Vagina (tissue), 2 donors: Measurements from ENCODE around the gene HDGF.

ENCODE experiments used
- CTCF ChIP-seq, 3 experiments: fragments of 450-650 bp in 2 of 3; fragments of 200-600 bp in 1 of 3; sonication (generic) in 1 of 3; IDR thresholded peaks; one replicate each; pipeline ENCODE4 v1.5.1; 2017 to 2019; ENCODE audit warnings: antibody characterized with exemption in 3 of 3, mild to moderate bottlenecking in 2 of 3, moderate library complexity in 2 of 3
- POLR2A ChIP-seq, 2 donors: fragments of 450-650 bp; IDR thresholded peaks; one replicate each; pipeline ENCODE4 v1.6.1; 2017; ENCODE audit warnings: antibody characterized with exemption in 2 of 2, mild to moderate bottlenecking in 2 of 2, moderate library complexity in 2 of 2
- POLR2AphosphoS5 ChIP-seq, 2 donors: sonication (generic); formaldehyde crosslinking; IDR thresholded peaks; one replicate each; pipeline ENCODE4 v1.9.0; 2017; ENCODE audit warnings: antibody characterized with exemption in 2 of 2, mild to moderate bottlenecking in 2 of 2, low read depth in 1 of 2; ENCODE audit not compliant: insufficient read depth in 1 of 2

DNA sequence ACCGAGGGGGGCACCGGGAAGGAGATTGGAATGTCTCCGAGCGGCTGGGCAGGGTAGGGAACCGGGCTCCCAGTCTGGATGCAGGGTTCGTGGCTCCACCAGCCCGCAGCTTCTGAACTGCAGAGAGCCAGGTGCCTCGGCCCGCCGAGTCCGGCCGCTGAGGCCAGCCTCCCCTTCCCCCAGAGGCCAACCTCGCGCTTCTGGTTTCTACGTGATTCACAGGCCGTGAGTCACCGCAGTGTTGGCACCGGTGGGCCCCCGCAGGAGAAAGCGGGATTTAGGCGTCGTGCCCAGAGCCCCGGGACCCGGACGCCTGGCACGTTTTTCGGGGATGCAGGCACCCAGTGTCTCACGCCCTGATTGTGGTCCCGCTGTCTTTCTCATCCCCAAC is 46.5 kb downstream of the HDGF start:
- TF ChIP-seq POLR2AphosphoS5 (IDR thresholded peaks at IDR 0.05; ENCODE audit: insufficient read depth in 1 of 2, low read depth in 1 of 2), result peak in 1 of 2 donors; percentile 78
- TF ChIP-seq CTCF (IDR thresholded peaks at IDR 0.05), result no peak
- no peak for TF ChIP-seq POLR2A (IDR thresholded peaks at IDR 0.05)
